Chondrocyte (in vitro differentiated cells): ENCODE data around the gene NUPR1. TPM values are rescaled to one million over a fixed set of nuclear protein-coding genes. Genes with fewer than 3 reads are reported as not detected.

Experiments
- DNase-seq: peaks from one replicate; pipeline ENCODE4 v3.0.0; 2021; ENCODE audit warnings: mixed read lengths, low spot score
- H3K27ac Mint-ChIP-seq: one replicate; pipeline ENCODE4 v1.8.0; 2021; ENCODE audit warnings: mild to moderate bottlenecking, moderate library complexity, mixed read lengths; ENCODE audit not compliant: unreplicated experiment
- H3K27me3 Mint-ChIP-seq: 2 replicates; pipeline ENCODE4 v1.8.0; 2021; ENCODE audit warnings: low read depth, mixed read lengths
- H3K36me3 Mint-ChIP-seq: 2 replicates; pipeline ENCODE4 v1.8.0; 2021; ENCODE audit warnings: low read depth, mixed read lengths
- H3K4me1 Mint-ChIP-seq: 2 replicates; pipeline ENCODE4 v1.8.0; 2021; ENCODE audit warnings: low read depth, mild to moderate bottlenecking, mixed read lengths
- H3K4me3 Mint-ChIP-seq: one replicate; pipeline ENCODE4 v1.8.0; 2021; ENCODE audit warnings: mild to moderate bottlenecking, moderate library complexity, mixed read lengths; ENCODE audit not compliant: unreplicated experiment
- H3K9me3 Mint-ChIP-seq: 2 replicates; pipeline ENCODE4 v1.8.0; 2021; ENCODE audit warnings: low read depth, mixed read lengths
- CTCF ChIP-seq: fragments of 200-600 bp; sonication (generic); IDR thresholded peaks from 2 replicates; pipeline ENCODE4 v1.5.0; 2021; ENCODE audit warnings: antibody characterized with exemption, mild to moderate bottlenecking, moderate library complexity
- total RNA-seq: library from RNA; stranded (reverse); gene quantifications from 3 replicates; pipeline ENCODE4 v1.2.1, GENCODE V29; 2021

The NUPR1 gene
- total RNA-seq, 1 donor from 2014 or later, result 289 TPM

DNA sequence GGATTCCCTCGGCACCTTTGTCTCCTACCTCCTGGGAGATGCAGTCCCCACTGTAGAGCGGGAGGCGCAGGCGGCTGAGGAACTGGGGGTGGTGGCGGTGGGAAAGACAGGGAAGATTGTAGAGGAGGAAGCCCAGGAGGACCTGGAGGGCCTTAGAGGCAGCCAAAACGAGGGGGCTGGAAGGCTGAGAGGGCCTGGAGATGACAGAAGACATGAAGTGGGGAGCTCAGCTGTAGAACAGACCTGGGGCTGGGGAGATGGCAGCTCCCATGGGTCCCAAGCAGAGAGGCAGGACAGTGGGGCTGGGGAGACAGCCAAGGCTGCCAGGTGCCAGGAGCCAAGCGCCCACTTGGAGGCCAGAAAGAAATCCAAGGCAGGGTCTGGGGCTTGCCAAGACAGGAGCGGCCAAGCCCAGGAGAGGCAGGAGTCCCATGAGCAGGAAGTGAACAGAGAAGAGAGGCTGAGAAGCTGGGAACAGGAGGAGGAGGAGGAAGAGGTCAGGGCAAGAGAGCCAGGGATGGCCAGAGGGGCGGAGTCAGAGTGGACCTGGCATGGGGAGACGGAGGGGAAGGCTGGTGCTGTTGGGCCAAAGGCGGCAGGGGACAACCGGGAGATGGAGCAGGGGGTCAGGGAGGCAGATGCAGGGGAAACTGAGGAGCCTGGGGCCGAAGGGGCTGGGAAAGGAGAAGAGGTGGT is 43.5 kb downstream of the NUPR1 start:
- Mint-ChIP-seq H3K4me1 (peaks cover 4% of the 10 kb centered on the region), H3K36me3 (no peaks in the 10 kb centered on the region), H3K9me3 (no peaks in the 10 kb centered on the region), H3K27ac (no peak overlapping the region), H3K4me3 (no peak overlapping the region), H3K27me3 (no peaks in the 10 kb centered on the region)
- no peak for DNase-seq
- no peak for TF ChIP-seq CTCF

GRCh38 chr16:28494121-28494851 is 44.5 kb downstream of the NUPR1 start, which contains the start of gene APOBR:
Gene APOBR (plus strand): TSS chr16:28494643. CDS start chr16:28494682, 39 bp downstream.
- TF ChIP-seq CTCF, result no peak
- no peak for DNase-seq
- Mint-ChIP-seq H3K4me1 (peaks cover 4% of the 10 kb centered on the region), H3K36me3 (no peaks in the 10 kb centered on the region), H3K27ac (no peak within 1 kb of the TSS), H3K4me3 (no peak within 1 kb of the TSS), H3K27me3 (no peaks in the 10 kb centered on the region), H3K9me3 (no peaks in the 10 kb centered on the region)

DNA sequence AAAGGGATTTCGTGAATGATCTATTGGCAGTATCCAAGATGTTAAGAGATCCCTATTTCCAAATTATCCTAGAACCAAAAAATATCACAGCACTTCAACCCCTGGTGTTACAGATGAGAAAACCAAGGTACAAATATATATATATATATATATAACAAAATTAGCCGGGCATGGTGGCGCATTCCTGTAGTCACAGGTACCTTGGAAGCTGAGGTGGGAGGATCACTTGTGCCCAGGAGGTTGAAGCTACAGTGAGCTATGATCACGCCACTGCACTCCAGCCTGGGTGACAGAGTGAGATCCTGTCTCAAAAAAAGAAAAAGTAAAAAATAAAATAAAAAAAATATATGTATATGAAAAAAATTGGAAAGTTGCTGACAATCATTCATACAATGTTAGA is 46.3 kb downstream of the NUPR1 start:
- peaks cover 4% of the 10 kb centered on the region for H3K4me1 Mint-ChIP-seq
- H3K27me3 Mint-ChIP-seq, result no peaks in the 10 kb centered on the region
- peak overlapping the region; percentile 100 for H3K27ac Mint-ChIP-seq
- peak overlapping the region; percentile 94 for H3K4me3 Mint-ChIP-seq
- H3K9me3 Mint-ChIP-seq, result no peaks in the 10 kb centered on the region
- DNase-seq, result no peak
- peaks cover 2% of the 10 kb centered on the region for H3K36me3 Mint-ChIP-seq
- TF ChIP-seq CTCF, result no peak

GRCh38 chr16:28491970-28492474 is 46.8 kb downstream of the NUPR1 start, which contains the start of gene CLN3:
Gene CLN3 (minus strand): TSS chr16:28492074. CDS start chr16:28491759, 315 bp downstream.
- Mint-ChIP-seq H3K36me3 (peaks cover 5% of the 10 kb centered on the region), H3K4me3 (peak within 1 kb of the TSS; percentile 94), H3K4me1 (peaks cover 4% of the 10 kb centered on the region), H3K27ac (peak within 1 kb of the TSS; percentile 100), H3K9me3 (no peaks in the 10 kb centered on the region), H3K27me3 (no peaks in the 10 kb centered on the region)
- TF ChIP-seq CTCF, result no peak
- DNase-seq, result no peak

GRCh38 chr16:28491230-28491969 is 47.4 kb downstream of the NUPR1 start:
- no peak for DNase-seq
- H3K4me3 Mint-ChIP-seq, result peak overlapping the region; percentile 94
- no peaks in the 10 kb centered on the region for H3K27me3 Mint-ChIP-seq
- peak overlapping the region; percentile 100 for H3K27ac Mint-ChIP-seq
- peaks cover 5% of the 10 kb centered on the region for H3K36me3 Mint-ChIP-seq
- peaks cover 4% of the 10 kb centered on the region for H3K4me1 Mint-ChIP-seq
- TF ChIP-seq CTCF, result peak; percentile 73
- no peaks in the 10 kb centered on the region for H3K9me3 Mint-ChIP-seq
